ENCODE measurements around the gene ADAMTSL4.

The ADAMTSL4 gene

GRCh38 chr1:150572918-150573647 lies 23.9 kb downstream of the ADAMTSL4 start:
- no peak for TF ChIP-seq YY1 (IDR thresholded peaks at IDR 0.05; ENCODE audit: low read depth)
- no peak for TF ChIP-seq RAD21 (IDR thresholded peaks at IDR 0.05; ENCODE audit: low read depth)
- no peak for TF ChIP-seq CREB1 (IDR thresholded peaks at IDR 0.05; ENCODE audit: low read depth)
- TF ChIP-seq TAF1 (IDR thresholded peaks at IDR 0.05; ENCODE audit: low read depth), result no peak
- no peak for TF ChIP-seq REST (IDR thresholded peaks at IDR 0.05; ENCODE audit: low read depth)
- no peak for TF ChIP-seq EP300 (IDR thresholded peaks at IDR 0.05; ENCODE audit: borderline replicate concordance)
- TF ChIP-seq NFIC (IDR thresholded peaks at IDR 0.05), result no peak
- no peak for TF ChIP-seq MAX (IDR thresholded peaks at IDR 0.05)
- no peak for TF ChIP-seq ZBTB7A (IDR thresholded peaks at IDR 0.05; ENCODE audit: low read depth)
- no peak for TF ChIP-seq TCF12 (IDR thresholded peaks at IDR 0.05; ENCODE audit: low read depth)
- TF ChIP-seq CEBPB (IDR thresholded peaks at IDR 0.05), result no peak
- no peak for TF ChIP-seq EGR1 (IDR thresholded peaks at IDR 0.05)
- no peak for TF ChIP-seq USF1 (IDR thresholded peaks at IDR 0.05)
- TF ChIP-seq TEAD4 (IDR thresholded peaks at IDR 0.05), result no peak
- no peak for TF ChIP-seq FOXM1 (IDR thresholded peaks at IDR 0.05; ENCODE audit: borderline replicate concordance, low read depth)

GRCh38 chr1:150574260-150575071 lies 25.3 kb downstream of the ADAMTSL4 start:
- TF ChIP-seq TCF12 (IDR thresholded peaks at IDR 0.05; ENCODE audit: low read depth) (no peak), MAX (IDR thresholded peaks at IDR 0.05) (no peak), EGR1 (IDR thresholded peaks at IDR 0.05) (no peak), REST (IDR thresholded peaks at IDR 0.05; ENCODE audit: low read depth) (no peak), CREB1 (IDR thresholded peaks at IDR 0.05; ENCODE audit: low read depth) (no peak), CEBPB (IDR thresholded peaks at IDR 0.05) (no peak), RAD21 (IDR thresholded peaks at IDR 0.05; ENCODE audit: low read depth) (no peak), ZBTB7A (IDR thresholded peaks at IDR 0.05; ENCODE audit: low read depth) (no peak), TAF1 (IDR thresholded peaks at IDR 0.05; ENCODE audit: low read depth) (no peak), EP300 (IDR thresholded peaks at IDR 0.05; ENCODE audit: borderline replicate concordance) (no peak), FOXM1 (IDR thresholded peaks at IDR 0.05; ENCODE audit: borderline replicate concordance, low read depth) (no peak), TEAD4 (IDR thresholded peaks at IDR 0.05) (no peak), USF1 (IDR thresholded peaks at IDR 0.05) (no peak), YY1 (IDR thresholded peaks at IDR 0.05; ENCODE audit: low read depth) (no peak)

- no peak for TF ChIP-seq ZBTB7A (IDR thresholded peaks at IDR 0.05; ENCODE audit: low read depth)
- TF ChIP-seq REST (IDR thresholded peaks at IDR 0.05; ENCODE audit: low read depth), result no peak
- TF ChIP-seq TEAD4 (IDR thresholded peaks at IDR 0.05), result no peak
- no peak for TF ChIP-seq RAD21 (IDR thresholded peaks at IDR 0.05; ENCODE audit: low read depth)
- TF ChIP-seq EP300 (IDR thresholded peaks at IDR 0.05; ENCODE audit: borderline replicate concordance), result no peak
- no peak for TF ChIP-seq NFIC (IDR thresholded peaks at IDR 0.05)
- no peak for TF ChIP-seq YY1 (IDR thresholded peaks at IDR 0.05; ENCODE audit: low read depth)
- no peak for TF ChIP-seq EGR1 (IDR thresholded peaks at IDR 0.05)
- TF ChIP-seq TCF12 (IDR thresholded peaks at IDR 0.05; ENCODE audit: low read depth), result no peak
- TF ChIP-seq USF1 (IDR thresholded peaks at IDR 0.05), result no peak
- no peak for TF ChIP-seq FOXM1 (IDR thresholded peaks at IDR 0.05; ENCODE audit: borderline replicate concordance, low read depth)
- TF ChIP-seq MAX (IDR thresholded peaks at IDR 0.05), result no peak
- no peak for TF ChIP-seq CEBPB (IDR thresholded peaks at IDR 0.05)
- no peak for TF ChIP-seq CREB1 (IDR thresholded peaks at IDR 0.05; ENCODE audit: low read depth)
- no peak for TF ChIP-seq TAF1 (IDR thresholded peaks at IDR 0.05; ENCODE audit: low read depth)
Observed at GRCh38 chr1:150575072-150575489, 25.9 kb downstream of the ADAMTSL4 start.
